Colonic mucosa (tissue), 4 donors: ENCODE data around the gene B4GALT4. TPM values are rescaled to one million over a fixed set of nuclear protein-coding genes. Genes with fewer than 3 reads are reported as not detected.

Experiments
- DNase-seq: peaks from one replicate; pipeline ENCODE4 v3.0.0-alpha.2; 2020
- H3K27ac ChIP-seq: fragments of 200-600 bp; one replicate; pipeline ENCODE4 v1.8.0; 2021
- H3K27me3 ChIP-seq: fragments of 200-600 bp; one replicate; pipeline ENCODE4 v1.8.0; 2021
- H3K36me3 ChIP-seq: fragments of 200-600 bp; one replicate; pipeline ENCODE4 v1.8.0; 2021
- H3K4me1 ChIP-seq: fragments of 200-600 bp; one replicate; pipeline ENCODE4 v1.8.0; 2021; ENCODE audit warnings: mild to moderate bottlenecking
- H3K4me3 ChIP-seq: fragments of 200-600 bp; one replicate; pipeline ENCODE4 v1.8.0; 2021
- H3K9ac ChIP-seq, 2 donors: one replicate each; pipeline ENCODE4 v1.7.0; 2013; ENCODE audit warnings: control low read depth in 2 of 2, low read depth in 2 of 2, low read length in 2 of 2
- H3K9me3 ChIP-seq: fragments of 200-600 bp; one replicate; pipeline ENCODE4 v1.8.0; 2021
- CTCF ChIP-seq: fragments of 200-600 bp; IDR thresholded peaks from one replicate; pipeline ENCODE4 v1.8.0; 2022; ENCODE audit warnings: antibody characterized with exemption, mild to moderate bottlenecking
- intact Hi-C: fragments of 100-400 bp; cut with DNase I; formaldehyde crosslinking; loops from one replicate; pipeline ENCODE4 v1.14.1; 2022
- total RNA-seq, 2 donors: library from RNA; stranded (reverse); fragmentation: NEBNext Ultra II Directional in 1 of 2; extraction: Animal tissue kit (Norgen Biotek cat#: 25700) in 1 of 2; gene quantifications; one replicate each; pipeline ENCODE4 v1.2.1, GENCODE V29; 2021
- donor health status: healthy.
- donor health status: DM: no; HTN: no; CAD: no.
- donor health status: DM: no; HTN: no; CAD: no.

The B4GALT4 gene
- total RNA-seq, 2 donors from 2014 or later: 43.1 to 54.5 TPM

GRCh38 chr3:119240101-119240590, 532 bp downstream of the B4GALT4 start:
- no peaks in the 10 kb centered on the region for H3K36me3 ChIP-seq
- peak overlapping the region; percentile 58 for H3K4me3 ChIP-seq
- H3K27ac ChIP-seq: peak overlapping the region; percentile 84
- intact Hi-C loops: loop anchor here (2.0 to 10.0 kb wide), 2 partner anchors 93 to 355 kb away; partner anchors contain the start of gene TEX55
- no peak for TF ChIP-seq CTCF
- no peaks in the 10 kb centered on the region for H3K27me3 ChIP-seq
- peak; percentile 82 for DNase-seq
- no peaks in the 10 kb centered on the region for H3K9me3 ChIP-seq
- H3K4me1 ChIP-seq: no peaks in the 10 kb centered on the region
- peak overlapping the region; percentile 84 to 98 for H3K9ac ChIP-seq

GRCh38 chr3:119239206-119239820, 1.4 kb downstream of the B4GALT4 start:
- Histone ChIP-seq H3K9me3 (no peaks in the 10 kb centered on the region), H3K9ac (peak overlapping the region; percentile 84 to 98), H3K27me3 (no peaks in the 10 kb centered on the region), H3K4me3 (peak overlapping the region; percentile 58), H3K4me1 (no peaks in the 10 kb centered on the region), H3K27ac (peak overlapping the region; percentile 84), H3K36me3 (no peaks in the 10 kb centered on the region)
- TF ChIP-seq CTCF: no peak
- no peak for DNase-seq
- intact Hi-C loops: no loop called here

GRCh38 chr3:119238363-119238762, 2.3 kb downstream of the B4GALT4 start:
- Histone ChIP-seq H3K4me3 (no peak overlapping the region), H3K27me3 (no peaks in the 10 kb centered on the region), H3K36me3 (no peaks in the 10 kb centered on the region), H3K9ac (no peak overlapping the region), H3K27ac (no peak overlapping the region), H3K9me3 (no peaks in the 10 kb centered on the region), H3K4me1 (no peaks in the 10 kb centered on the region)
- TF ChIP-seq CTCF: no peak
- no peak for DNase-seq
- intact Hi-C loops: no loop called here

GRCh38 chr3:119237299-119237698, 3.4 kb downstream of the B4GALT4 start:
- no peak overlapping the region for H3K4me3 ChIP-seq
- no peak overlapping the region for H3K9ac ChIP-seq
- intact Hi-C loops: no loop called here
- H3K4me1 ChIP-seq: no peaks in the 10 kb centered on the region
- no peak overlapping the region for H3K27ac ChIP-seq
- H3K9me3 ChIP-seq: no peaks in the 10 kb centered on the region
- DNase-seq: no peak
- no peaks in the 10 kb centered on the region for H3K36me3 ChIP-seq
- H3K27me3 ChIP-seq: no peaks in the 10 kb centered on the region
- no peak for TF ChIP-seq CTCF

- Histone ChIP-seq H3K9ac (no peak overlapping the region), H3K36me3 (no peaks in the 10 kb centered on the region), H3K4me1 (no peaks in the 10 kb centered on the region), H3K27me3 (no peaks in the 10 kb centered on the region), H3K4me3 (no peak overlapping the region), H3K9me3 (no peaks in the 10 kb centered on the region), H3K27ac (no peak overlapping the region)
- TF ChIP-seq CTCF: no peak
- no peak for DNase-seq
- intact Hi-C loops: no loop called here
Measured at GRCh38 chr3:119236756-119237155, 3.9 kb downstream of the B4GALT4 start.
